Epithelial cell of prostate (primary cell): ENCODE results near the gene NKX1-1.
"Not testable (repeated sequence)": the region's sequence is repeated elsewhere in the genome, so short reads cannot be mapped to it uniquely, and the experiment has no call there.

Experiments used
- DNase-seq: peaks from one replicate; pipeline ENCODE4 v3.0.0-alpha.2; 2011; ENCODE audit warnings: low read depth, low spot score
- H3K27ac ChIP-seq: fragments of 450-650 bp; 2 replicates; pipeline ENCODE4 v1.5.1; 2017; ENCODE audit warnings: mild to moderate bottlenecking

NKX1-1 gene

DNA sequence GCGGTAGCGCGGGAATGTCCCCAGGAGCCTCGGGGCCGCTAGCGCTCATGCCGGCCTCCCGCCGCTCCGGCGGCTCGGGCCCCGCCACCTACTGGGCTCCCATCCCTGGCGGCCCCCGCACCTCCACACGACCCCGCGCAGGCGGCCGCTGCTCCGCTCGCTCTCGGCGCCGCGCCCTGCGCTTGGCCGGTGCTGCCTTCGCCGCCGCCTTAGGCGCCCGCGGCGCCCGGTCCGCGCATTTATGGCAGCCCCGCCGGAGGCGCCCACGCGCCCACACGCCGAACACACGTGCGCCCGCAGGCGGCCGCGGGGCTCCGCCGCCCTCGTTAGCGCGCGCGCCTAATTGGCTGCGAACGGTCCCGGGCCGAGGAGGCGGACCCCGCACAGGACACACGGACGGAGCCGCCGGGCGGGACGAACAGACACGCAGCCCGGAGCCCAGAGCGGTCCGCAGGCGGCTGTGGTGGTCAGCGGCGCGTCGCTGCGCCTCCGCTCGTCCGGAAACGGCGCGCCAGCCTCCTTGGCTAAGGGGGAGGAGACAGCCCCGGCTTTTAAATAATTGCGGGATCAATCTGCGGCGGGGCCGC, at the start of gene NKX1-1:
NKX1-1 (minus strand) TSS at position 49 of the 587 bp plus-strand sequence; CDS start at position 49, 0 bp downstream.
- no peak within 1 kb of the TSS for H3K27ac ChIP-seq
- DNase-seq, result no peak

DNA sequence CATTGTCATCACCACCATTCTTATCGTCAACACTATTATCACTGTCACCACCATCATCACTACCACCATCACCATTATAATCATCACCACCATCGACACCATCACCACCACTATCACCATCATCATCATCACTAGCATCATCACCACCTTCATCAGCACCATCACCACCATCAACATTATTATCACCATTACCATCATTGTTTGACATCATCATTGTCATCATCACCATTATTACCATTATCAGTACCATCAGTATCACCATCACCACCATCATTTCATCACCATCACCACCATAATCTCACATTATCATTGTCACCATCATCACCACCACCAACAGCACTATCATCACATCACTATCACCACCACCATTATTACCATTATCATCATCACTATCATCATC, 47.5 kb upstream of the NKX1-1 start:
- no peak for DNase-seq
- H3K27ac ChIP-seq, result no peak overlapping the region

DNA sequence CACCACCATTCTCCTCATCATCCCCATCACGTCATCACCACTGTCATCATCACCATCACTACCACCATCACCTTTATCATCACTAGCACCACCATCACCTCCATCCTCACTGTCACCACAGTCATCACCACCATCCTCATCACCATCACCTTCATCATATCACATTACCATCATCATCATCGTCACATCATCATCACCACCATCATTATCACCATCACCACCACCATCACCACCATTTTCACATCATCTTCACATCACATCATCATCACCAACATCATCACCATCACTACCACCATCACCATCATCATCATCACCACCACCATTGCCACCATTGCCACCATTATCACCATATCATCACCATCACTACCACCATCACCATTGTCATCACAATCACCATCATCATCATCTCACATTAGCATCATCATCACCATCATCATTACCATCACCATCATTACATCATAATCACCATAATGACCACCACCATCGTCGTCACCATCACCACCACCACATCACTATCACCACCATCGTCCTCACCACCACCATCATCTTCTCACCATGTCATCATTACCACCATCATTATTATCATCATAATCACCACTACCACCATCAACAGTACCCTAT, 46.3 kb upstream of the NKX1-1 start:
- no peak overlapping the region for H3K27ac ChIP-seq
- no peak for DNase-seq

DNA sequence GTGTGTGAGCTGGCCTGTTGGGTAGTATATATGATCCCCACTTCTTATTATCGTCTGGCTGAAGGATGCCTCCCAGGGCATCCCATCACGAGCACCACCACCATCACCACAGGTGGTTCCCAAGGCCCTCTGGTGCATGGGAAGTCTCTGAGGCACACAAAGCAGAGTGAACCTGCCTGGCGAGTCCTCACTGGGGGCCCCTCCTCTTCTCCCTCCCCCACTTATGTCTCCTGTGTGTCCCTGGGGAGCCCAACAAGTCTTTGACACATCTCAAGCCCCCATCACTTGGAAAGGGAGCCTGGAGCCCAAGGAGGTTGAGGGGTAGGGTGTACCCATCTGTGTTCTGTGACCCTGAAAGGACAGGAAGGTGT, 45.5 kb upstream of the NKX1-1 start:
- no peak for DNase-seq
- no peak overlapping the region for H3K27ac ChIP-seq

DNA sequence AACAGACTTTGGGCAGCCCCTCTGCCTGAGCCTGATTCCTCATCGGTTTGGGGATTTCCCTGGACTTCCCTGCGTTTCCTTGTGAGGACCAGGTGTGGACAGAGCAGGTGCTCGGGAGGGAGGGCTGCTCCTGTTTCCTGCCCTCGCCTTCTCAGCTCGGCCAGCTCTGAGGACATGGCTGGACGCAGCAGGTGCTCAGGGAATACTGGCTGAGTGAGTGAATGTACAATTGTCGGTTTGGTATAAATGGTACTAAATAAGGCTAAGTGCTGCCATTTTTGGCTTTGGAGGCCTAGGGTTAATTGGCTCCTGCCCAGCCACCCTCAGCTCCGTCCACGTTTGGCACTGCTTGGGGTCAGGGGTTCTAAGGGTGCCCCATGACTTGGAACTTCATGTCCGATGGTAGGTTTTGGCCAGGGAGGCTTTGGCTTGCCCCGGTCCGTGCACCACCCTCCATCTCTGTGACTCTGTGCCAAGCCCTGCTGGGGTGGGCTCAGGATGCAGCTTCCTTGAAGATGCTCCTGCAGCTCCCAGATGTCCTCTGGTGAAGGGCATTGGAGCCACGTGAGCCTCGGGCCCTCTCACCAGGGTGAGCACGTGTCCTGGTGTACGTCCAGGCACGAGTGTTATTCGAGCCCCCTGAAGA, 45.0 kb upstream of the NKX1-1 start:
- no peak for DNase-seq
- no peak overlapping the region for H3K27ac ChIP-seq

DNA sequence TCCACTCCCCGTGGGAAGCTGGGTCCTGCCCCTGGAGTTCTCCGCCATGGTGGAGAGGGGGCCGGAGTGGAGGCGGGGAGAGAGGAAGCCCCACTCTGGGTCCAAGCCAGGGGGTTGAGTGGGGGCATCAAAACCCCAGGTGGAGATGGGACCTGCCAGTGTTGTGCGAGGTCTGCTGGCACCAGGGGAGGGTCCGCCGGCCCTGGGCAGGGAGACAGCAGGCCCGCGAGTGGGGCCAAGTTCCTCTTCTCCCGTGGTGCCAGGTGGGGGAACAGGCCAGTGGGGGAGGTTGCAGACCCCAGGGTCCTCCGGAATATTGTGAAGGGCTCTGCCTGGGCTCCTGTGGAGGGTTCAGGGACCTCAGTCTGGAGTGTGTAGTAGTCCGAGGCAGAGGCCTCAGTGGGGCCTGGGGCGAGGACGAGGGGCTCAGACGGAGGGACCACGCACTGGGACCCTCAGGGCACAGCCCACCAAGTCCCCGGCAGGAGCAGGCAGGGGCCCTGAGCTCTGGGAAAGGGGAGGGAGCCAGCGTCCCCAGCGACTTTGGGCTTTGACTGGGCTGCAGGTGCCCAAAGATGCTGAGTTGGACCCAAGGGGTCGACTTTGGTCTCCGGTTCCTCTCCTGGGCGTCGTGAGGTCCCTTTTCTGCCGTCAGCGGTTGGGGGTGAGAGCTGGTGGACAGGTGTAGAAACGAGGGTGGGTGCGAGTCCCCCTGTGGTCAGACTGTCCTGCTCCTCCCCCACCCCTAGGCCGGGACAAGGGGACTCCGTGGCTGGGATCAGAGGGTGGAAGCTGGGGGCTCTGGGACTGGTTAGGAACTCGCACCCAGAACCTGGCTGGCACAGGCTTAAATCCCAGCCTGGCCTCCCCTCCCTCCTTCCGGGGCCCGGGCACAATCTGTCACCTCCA, 43.8 kb upstream of the NKX1-1 start:
- DNase-seq, result no peak

DNA sequence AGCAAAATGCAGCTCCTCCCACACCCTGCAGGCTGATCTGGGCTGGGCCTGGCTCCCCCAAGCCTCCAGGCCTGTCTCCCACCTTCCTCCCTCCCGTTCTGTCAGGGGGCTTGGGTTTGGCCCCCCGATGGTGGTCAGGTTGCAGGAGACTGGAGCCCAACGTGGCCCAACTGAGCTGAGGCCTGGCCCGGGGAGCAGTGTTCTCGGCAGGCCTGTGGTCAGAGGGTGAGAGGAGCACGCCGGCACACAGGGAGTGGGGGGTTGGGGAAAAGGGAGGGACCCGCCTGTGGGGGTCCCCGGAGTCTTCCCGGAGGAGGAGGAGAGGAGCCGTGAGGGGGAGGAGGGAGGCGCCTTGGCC, 43.2 kb upstream of the NKX1-1 start:
- DNase-seq, result no peak
- H3K27ac ChIP-seq, result no peak overlapping the region

More for the DNA sequence above, 43.8 kb upstream of the NKX1-1 start:
- no peak overlapping the region for H3K27ac ChIP-seq

DNA sequence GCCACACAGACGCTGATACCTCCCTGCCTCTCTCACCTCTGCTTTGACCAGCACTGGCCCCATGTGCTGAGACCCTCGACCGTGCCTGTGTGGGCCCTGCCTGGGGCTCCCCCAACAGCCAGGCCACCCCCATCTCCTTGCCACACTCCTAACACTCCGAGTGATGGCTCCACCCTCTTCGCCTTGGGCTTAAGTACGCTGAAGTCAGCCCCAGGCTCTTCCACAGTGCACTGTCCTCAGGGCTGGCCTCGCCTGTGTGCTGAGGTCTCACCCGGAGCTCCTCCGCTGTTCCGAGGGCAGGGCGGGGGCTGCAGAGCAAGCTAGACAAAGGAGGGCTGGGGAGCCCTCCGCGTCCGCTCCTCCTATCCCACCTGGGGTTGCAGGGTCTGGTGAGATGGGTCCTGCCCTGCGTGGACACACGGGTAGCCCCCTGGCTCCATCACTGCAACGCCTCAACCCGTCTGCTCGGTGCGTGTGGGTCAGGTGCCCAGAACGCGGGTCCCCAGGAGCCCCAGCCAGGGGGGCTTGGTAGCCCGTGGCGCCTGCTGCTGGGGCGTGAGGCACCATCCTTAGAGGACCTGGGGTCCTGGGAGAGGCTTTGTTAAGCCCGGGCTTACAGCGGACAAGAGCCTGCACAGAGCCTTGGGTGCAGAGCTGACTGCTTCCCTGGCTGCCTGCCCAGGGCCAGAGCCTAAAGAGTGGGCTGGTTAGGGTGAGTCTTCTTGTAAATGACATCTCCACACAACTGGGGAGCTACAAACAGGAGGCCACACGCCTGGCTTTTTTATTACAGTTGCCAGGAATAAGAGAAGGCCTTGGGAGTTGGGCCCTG, 42.6 kb upstream of the NKX1-1 start:
- DNase-seq, result no peak
- H3K27ac ChIP-seq, result no peak overlapping the region

DNA sequence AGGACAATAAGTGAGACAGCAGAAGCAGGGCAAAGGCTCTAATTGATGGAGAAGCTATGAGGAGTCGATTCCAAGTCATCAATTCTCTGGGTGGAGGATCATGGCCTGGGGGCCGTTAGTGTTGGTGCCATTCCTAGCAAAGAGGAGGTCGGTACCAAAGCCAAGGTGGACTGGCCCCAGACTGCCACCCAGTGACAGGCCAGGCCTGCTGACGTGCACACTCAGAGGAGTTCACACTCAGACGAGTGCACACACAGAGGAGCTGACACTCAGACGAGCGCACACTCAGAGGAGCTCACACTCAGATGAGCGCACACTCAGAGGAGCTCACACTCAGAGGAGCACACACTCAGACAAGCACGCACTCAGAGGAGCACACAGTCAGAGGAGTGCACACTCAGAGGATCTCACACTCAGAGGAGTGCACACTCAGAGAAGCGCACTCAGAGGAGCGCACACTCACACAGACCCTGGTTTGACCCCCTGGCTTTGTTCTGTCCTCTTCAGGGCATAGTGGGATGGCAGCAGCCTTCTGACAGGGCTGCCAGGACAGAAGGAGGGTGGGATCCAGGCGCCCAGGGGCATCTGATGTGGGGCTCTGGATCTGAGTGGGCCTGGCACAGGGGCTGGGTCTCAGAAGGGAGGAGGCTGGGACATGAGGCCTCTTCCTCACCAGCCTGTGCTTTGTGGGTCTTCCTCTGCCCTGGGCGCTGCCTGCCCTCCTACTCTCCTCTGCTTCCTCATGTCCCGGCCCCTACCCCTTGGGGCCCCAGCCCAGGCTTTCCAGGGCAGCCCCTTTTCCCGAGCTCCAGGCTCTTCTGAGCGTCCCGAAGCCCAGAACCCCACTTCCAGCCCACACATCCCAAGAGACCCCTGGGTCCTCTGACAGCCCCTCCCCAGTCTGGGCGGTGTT, 41.7 kb upstream of the NKX1-1 start:
- no peak overlapping the region for H3K27ac ChIP-seq
- no peak for DNase-seq

DNA sequence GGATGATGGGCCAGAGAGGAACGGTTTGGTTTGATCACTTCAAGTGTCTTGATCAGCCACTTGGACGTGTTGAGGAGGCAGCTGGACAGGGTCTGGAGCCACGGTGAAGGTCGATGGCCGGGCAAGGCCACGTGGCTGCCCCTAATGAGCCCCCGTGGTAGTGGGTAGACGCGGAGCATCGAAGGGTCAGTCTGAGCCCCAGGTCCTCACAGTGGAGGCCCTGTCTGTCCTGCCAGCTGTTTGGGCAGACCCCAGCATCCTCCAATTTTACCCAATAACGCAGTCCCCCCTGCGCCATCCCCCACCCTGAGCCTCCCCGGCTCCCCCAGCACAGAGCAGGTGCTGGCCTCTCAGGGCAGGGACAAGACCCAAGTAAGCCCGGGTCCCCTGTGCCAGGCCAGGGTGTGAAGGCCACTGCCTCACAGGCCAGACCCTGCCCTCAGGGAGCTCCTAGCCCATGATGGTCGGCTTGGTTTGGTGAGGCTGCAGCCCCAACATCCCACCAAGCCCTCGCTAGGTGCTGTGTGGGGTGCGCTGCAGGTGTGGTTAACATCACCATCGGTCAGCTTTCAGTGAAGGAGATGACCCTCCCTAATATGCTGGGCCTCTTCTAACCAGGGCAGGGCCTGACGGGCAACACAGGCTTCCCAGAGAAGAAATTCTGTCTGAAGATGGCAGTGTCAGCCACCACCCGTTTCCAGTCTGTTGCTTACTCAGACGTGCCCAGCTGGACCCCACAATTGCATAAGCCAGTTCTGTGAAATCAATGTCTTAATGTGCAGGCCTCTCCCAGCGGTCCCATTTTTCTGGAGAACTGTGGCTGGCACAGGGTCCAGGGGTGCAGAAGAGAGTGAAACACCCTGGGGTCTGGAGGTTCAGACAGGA, 40.5 kb upstream of the NKX1-1 start:
- no peak for DNase-seq
- no peak overlapping the region for H3K27ac ChIP-seq

DNA sequence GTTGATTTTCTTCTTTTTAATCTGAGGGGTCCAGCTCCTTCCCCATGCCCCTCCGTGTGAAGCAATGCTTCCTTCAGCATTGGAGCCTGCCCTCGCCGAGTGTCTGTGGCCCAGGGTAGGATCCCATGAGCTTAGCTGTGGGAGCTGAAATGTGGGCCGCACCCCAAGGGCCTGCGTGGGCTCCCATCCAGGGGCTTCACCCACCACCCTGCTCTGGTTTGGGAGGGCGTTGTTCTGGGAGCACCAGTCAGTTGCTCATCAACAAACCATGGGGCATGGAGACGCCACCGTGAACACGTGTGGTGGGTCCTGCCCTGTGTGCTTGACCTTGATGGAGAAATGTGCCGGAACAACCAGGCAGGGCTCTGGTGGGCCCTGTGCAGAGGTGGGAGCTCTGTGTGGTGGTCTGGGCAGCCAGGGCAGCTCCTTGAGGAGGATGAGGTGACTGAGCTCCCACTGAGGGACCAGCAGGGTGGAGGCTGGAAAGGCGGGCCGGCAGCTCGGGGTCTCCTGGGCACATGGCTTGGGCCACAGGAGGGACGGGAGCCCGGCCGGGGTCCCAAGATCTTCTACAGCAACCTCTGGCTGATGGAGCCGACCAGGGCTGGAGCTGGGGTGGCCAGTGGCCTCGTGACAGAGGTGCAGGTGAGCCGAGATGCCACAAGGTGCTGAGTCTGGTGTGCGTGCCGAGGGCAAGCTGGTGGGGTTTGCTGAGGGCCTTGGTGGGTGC, 39.6 kb upstream of the NKX1-1 start:
- DNase-seq, result no peak

DNA sequence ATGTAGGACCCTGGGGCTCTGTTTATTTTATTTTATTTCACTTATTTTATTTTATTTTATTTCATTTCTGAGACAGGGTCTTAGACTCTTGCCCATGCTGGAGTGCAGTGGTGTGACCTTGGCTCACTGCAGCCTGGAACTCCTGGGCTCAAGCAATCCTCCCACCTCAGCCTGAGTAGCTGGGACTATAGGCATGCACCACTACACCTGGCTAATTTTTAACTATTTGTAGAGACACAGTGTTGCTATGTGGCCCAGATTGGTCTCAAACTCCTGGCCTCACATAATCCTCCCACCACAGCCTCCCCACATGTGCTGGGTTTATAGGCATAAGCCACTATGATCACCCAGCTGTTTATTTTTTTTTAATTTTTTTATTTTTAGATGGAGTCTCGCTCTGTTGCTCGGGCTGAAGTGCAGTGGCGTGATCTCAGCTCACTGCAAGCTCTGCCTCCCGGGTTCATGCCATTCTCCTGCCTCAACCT, 37.5 kb upstream of the NKX1-1 start:
- H3K27ac ChIP-seq, DNase-seq: not testable (repeated sequence)

More for the DNA sequence above, 39.6 kb upstream of the NKX1-1 start:
- H3K27ac ChIP-seq, result no peak overlapping the region

DNA sequence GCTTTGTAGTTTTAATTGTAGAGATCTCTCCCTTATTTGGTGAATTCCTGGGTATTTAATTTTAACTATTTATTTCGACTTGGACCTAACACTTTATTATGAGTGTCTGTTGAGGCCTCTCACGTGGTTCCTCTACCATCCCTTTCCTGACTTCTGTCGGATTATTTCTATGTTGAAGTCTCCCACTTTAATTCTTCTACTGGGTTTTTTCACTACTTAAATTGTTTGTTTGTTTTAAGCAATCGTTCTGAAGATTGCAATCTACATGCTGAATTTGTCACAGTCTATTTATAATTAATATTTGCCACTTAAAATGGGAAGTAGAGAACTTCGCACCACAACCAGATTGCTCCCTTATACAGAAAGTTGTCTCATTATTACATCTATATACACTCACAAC, 20.8 kb upstream of the NKX1-1 start:
- no peak overlapping the region for H3K27ac ChIP-seq
- DNase-seq, result no peak

DNA sequence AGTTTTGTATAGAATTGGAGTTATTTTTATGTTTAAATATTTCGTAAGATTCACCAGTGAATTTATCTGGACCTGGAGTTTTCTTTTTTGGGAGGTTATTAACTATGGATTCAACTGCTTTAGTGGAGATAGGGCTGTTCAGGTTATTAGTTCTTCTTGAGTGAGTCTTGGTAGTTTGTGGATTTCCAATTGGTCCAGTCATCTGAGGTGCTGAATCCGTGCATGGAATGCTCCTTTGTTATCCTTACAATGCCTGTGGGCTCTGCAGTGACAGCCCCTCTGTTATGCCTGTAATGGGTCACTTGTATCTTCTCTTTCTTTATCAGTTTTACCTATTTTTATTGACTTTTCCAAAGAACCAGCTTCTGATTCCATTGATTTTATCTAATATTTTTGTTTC, 15.4 kb upstream of the NKX1-1 start:
- no peak for DNase-seq
- H3K27ac ChIP-seq, result no peak overlapping the region

DNA sequence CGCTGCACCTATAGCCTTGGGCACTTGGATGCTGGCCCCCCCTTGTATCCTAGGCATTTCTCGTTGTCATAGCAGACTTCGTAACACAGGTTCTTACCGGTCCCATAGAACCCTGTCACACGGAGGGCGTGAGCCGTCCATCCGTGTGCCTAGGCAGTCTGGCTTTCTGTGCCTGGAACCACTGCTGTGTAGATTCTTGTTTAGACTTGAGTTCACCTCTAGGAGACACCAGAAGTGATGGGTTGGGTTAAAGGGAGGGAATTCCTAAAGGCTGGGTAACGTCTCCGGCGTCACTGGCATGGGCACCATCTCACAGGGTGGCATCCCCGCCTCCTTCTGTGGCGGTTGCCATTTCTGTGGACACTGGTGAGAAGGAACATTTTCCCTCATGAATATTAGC, 13.5 kb upstream of the NKX1-1 start:
- no peak overlapping the region for H3K27ac ChIP-seq
- DNase-seq, result no peak

DNA sequence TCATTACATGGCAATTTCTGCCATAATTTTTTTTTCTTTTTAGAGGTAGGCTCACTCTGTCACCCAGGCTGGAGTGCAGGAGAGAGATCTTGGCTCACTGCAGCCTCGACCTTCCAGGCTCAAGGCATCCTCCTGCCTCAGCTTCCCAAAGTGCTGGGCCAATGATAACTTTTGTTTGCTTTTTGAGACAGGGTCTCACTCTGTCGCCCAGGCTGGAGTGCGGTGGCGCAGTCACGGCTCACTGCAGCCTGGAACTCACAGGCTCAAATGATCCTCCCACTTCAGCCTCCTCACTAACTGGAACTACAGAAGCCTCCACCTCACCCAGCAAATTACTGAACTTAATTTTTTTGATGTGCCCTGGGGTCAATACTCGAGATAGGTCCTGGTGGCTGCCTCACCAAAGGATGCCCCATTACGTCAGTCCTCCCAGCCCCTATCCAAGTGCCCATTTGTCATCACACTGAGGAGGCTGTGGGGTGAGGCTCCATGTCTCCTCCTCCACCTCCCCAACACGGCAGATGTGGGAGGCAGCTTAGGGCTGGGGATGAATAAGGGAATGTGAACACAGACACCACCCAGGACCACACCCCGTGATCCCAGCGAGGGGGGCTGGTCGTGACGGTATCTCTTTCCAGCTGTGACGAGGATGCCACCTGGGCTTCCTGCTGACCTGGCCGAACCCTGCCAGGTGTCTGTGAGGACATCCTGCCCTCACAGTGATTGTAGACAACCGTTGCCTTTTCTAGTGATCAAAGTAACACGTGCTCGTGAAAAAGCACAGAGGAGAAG, 12.4 kb upstream of the NKX1-1 start:
- no peak for DNase-seq
- H3K27ac ChIP-seq, result no peak overlapping the region
